ENCODE data around the gene MXRA7.

Gene MXRA7

GRCh38 chr17:76675648-76676047 is 35.1 kb downstream of the MXRA7 start:
- TF ChIP-seq CTCF (conservative IDR thresholded peaks at IDR 0.05; ENCODE audit: low read depth) = no peak
- POLR2A ChIA-PET (ENCODE audit: low non-redundant PET) = no interaction called here
- no peak overlapping the region for H3K27ac ChIP-seq
- no peak for DNase-seq (ENCODE audit: low spot score)
- CTCF ChIA-PET = interaction anchor here (0.6 kb wide), 1 partner anchor 38 kb away, joined by 4 read pairs; no protein-coding TSS in a partner anchor

GRCh38 chr17:76674600-76674999 is 36.2 kb downstream of the MXRA7 start:
- DNase-seq (ENCODE audit: low spot score) = no peak
- CTCF ChIA-PET = interaction anchor here (0.6 to 0.7 kb wide), 3 partner anchors 14 to 104 kb away, joined by 3 read pairs; no protein-coding TSS in a partner anchor
- no peak for TF ChIP-seq CTCF (conservative IDR thresholded peaks at IDR 0.05; ENCODE audit: low read depth)
- H3K27ac ChIP-seq = no peak overlapping the region
- POLR2A ChIA-PET (ENCODE audit: low non-redundant PET) = no interaction called here

- TF ChIP-seq CTCF (conservative IDR thresholded peaks at IDR 0.05; ENCODE audit: low read depth) = no peak
- ChIA-PET POLR2A (ENCODE audit: low non-redundant PET) (no interaction called here), CTCF (no interaction called here)
- H3K27ac ChIP-seq = no peak overlapping the region
- DNase-seq (ENCODE audit: low spot score) = no peak
Measured at GRCh38 chr17:76673729-76674128, 37.0 kb downstream of the MXRA7 start.

- no peak for DNase-seq (ENCODE audit: low spot score)
- ChIA-PET CTCF (interaction anchor here (1.4 kb wide), 1 partner anchor 8 kb away, joined by 6 read pairs; no protein-coding TSS in a partner anchor), POLR2A (ENCODE audit: low non-redundant PET) (no interaction called here)
- peak overlapping the region; percentile 18 for H3K27ac ChIP-seq
- TF ChIP-seq CTCF (conservative IDR thresholded peaks at IDR 0.05; ENCODE audit: low read depth) = no peak
Measured at GRCh38 chr17:76672892-76673291, 37.9 kb downstream of the MXRA7 start.

GRCh38 chr17:76672270-76672851 is 38.4 kb downstream of the MXRA7 start:
- POLR2A ChIA-PET (ENCODE audit: low non-redundant PET) = no interaction called here
- CTCF ChIA-PET = interaction anchor here (1.2 to 1.4 kb wide), 2 partner anchors 9 to 150 kb away, joined by 3 to 6 read pairs; no protein-coding TSS in a partner anchor
- TF ChIP-seq CTCF (conservative IDR thresholded peaks at IDR 0.05; ENCODE audit: low read depth) = no peak
- DNase-seq (ENCODE audit: low spot score) = peak; percentile 20
- H3K27ac ChIP-seq = peak overlapping the region; percentile 80

- ChIA-PET POLR2A (ENCODE audit: low non-redundant PET) (interaction anchor here (0.5 to 0.9 kb wide), 4 partner anchors 29 to 114 kb away, joined by 3 read pairs; partner anchors contain the start of genes JMJD6 and METTL23), CTCF (interaction anchor here (0.7 to 1.4 kb wide), 3 partner anchors 9 to 149 kb away, joined by 3 to 6 read pairs (median 3); no protein-coding TSS in a partner anchor)
- no peak for TF ChIP-seq CTCF (conservative IDR thresholded peaks at IDR 0.05; ENCODE audit: low read depth)
- no peak for DNase-seq (ENCODE audit: low spot score)
- H3K27ac ChIP-seq = peak overlapping the region; percentile 80
Measured at GRCh38 chr17:76671912-76672262, 38.9 kb downstream of the MXRA7 start.
